Activated naive CD4-positive, alpha-beta T cell treated with anti-CD3 and anti-CD28 coated beads, Interleukin-2, amount 50 U/mL, for 24 hours (primary cell): Measurements from ENCODE around the gene GPSM3.

ENCODE experiments used
- H3K27ac Mint-ChIP-seq: one replicate; pipeline ENCODE4 v1.8.0; 2021; ENCODE audit warnings: mild to moderate bottlenecking, mixed read lengths
- H3K27me3 Mint-ChIP-seq: one replicate; pipeline ENCODE4 v1.8.0; 2021; ENCODE audit warnings: mixed read lengths
- H3K36me3 Mint-ChIP-seq: one replicate; pipeline ENCODE4 v1.8.0; 2021; ENCODE audit warnings: mixed read lengths
- H3K4me1 Mint-ChIP-seq: one replicate; pipeline ENCODE4 v1.8.0; 2021; ENCODE audit warnings: mixed read lengths
- H3K4me3 Mint-ChIP-seq: one replicate; pipeline ENCODE4 v1.8.0; 2021; ENCODE audit warnings: mild to moderate bottlenecking, mixed read lengths
- H3K9me3 Mint-ChIP-seq: one replicate; pipeline ENCODE4 v1.8.0; 2021; ENCODE audit warnings: mixed read lengths

GPSM3 gene

GRCh38 chr6:32192608-32193039, at the start of gene GPSM3:
GPSM3 (minus strand) TSS chr6:32192643; CDS start chr6:32192513, 130 bp downstream.
- H3K9me3 Mint-ChIP-seq: no peaks in the 10 kb centered on the region
- H3K36me3 Mint-ChIP-seq: peaks cover 7% of the 10 kb centered on the region
- H3K4me3 Mint-ChIP-seq: peak within 1 kb of the TSS; percentile 95
- peaks cover 67% of the 10 kb centered on the region for H3K4me1 Mint-ChIP-seq
- H3K27me3 Mint-ChIP-seq: no peaks in the 10 kb centered on the region
- peak within 1 kb of the TSS; percentile 97 for H3K27ac Mint-ChIP-seq

- Mint-ChIP-seq H3K4me3 (no peak overlapping the region), H3K4me1 (peaks cover 16% of the 10 kb centered on the region), H3K9me3 (no peaks in the 10 kb centered on the region), H3K27me3 (no peaks in the 10 kb centered on the region), H3K27ac (peak overlapping the region; percentile 80), H3K36me3 (no peaks in the 10 kb centered on the region)
These were observed 48.2 kb upstream of the GPSM3 start for GRCh38 chr6:32240686-32241085.

GRCh38 chr6:32239462-32239861, 47.0 kb upstream of the GPSM3 start:
- Mint-ChIP-seq H3K9me3 (no peaks in the 10 kb centered on the region), H3K27me3 (no peaks in the 10 kb centered on the region), H3K27ac (no peak overlapping the region), H3K4me3 (no peak overlapping the region), H3K4me1 (peaks cover 7% of the 10 kb centered on the region), H3K36me3 (no peaks in the 10 kb centered on the region)

- no peak overlapping the region for H3K27ac Mint-ChIP-seq
- H3K4me3 Mint-ChIP-seq: no peak overlapping the region
- no peaks in the 10 kb centered on the region for H3K4me1 Mint-ChIP-seq
- H3K27me3 Mint-ChIP-seq: no peaks in the 10 kb centered on the region
- no peaks in the 10 kb centered on the region for H3K36me3 Mint-ChIP-seq
- no peaks in the 10 kb centered on the region for H3K9me3 Mint-ChIP-seq
These were observed 42.5 kb upstream of the GPSM3 start for GRCh38 chr6:32234934-32235333.

GRCh38 chr6:32226434-32226833, 34.0 kb upstream of the GPSM3 start:
- Mint-ChIP-seq H3K36me3 (no peaks in the 10 kb centered on the region), H3K9me3 (no peaks in the 10 kb centered on the region), H3K4me3 (no peak overlapping the region), H3K27ac (no peak overlapping the region), H3K4me1 (peaks cover 18% of the 10 kb centered on the region), H3K27me3 (no peaks in the 10 kb centered on the region)

- no peak overlapping the region for H3K27ac Mint-ChIP-seq
- H3K4me3 Mint-ChIP-seq: no peak overlapping the region
- H3K36me3 Mint-ChIP-seq: no peaks in the 10 kb centered on the region
- no peaks in the 10 kb centered on the region for H3K27me3 Mint-ChIP-seq
- no peaks in the 10 kb centered on the region for H3K9me3 Mint-ChIP-seq
- H3K4me1 Mint-ChIP-seq: peaks cover 18% of the 10 kb centered on the region
These were observed 32.3 kb upstream of the GPSM3 start for GRCh38 chr6:32224696-32225095.

- H3K27ac Mint-ChIP-seq: no peak within 1 kb of the TSS
- H3K27me3 Mint-ChIP-seq: no peaks in the 10 kb centered on the region
- no peaks in the 10 kb centered on the region for H3K9me3 Mint-ChIP-seq
- H3K36me3 Mint-ChIP-seq: no peaks in the 10 kb centered on the region
- peaks cover 18% of the 10 kb centered on the region for H3K4me1 Mint-ChIP-seq
- H3K4me3 Mint-ChIP-seq: no peak within 1 kb of the TSS
These were observed 31.1 kb upstream of the GPSM3 start, which contains the start of gene NOTCH4 for GRCh38 chr6:32223258-32224235. NOTCH4 (minus strand) TSS chr6:32224067; CDS start chr6:32223928, 139 bp downstream.

- Mint-ChIP-seq H3K4me3 (no peak overlapping the region), H3K27me3 (no peaks in the 10 kb centered on the region), H3K36me3 (no peaks in the 10 kb centered on the region), H3K27ac (no peak overlapping the region), H3K4me1 (peaks cover 18% of the 10 kb centered on the region), H3K9me3 (no peaks in the 10 kb centered on the region)
These were observed 30.1 kb upstream of the GPSM3 start for GRCh38 chr6:32222333-32223230.

- H3K27me3 Mint-ChIP-seq: no peaks in the 10 kb centered on the region
- no peaks in the 10 kb centered on the region for H3K9me3 Mint-ChIP-seq
- H3K4me3 Mint-ChIP-seq: no peak overlapping the region
- H3K27ac Mint-ChIP-seq: no peak overlapping the region
- no peaks in the 10 kb centered on the region for H3K36me3 Mint-ChIP-seq
- peaks cover 18% of the 10 kb centered on the region for H3K4me1 Mint-ChIP-seq
These were observed 27.6 kb upstream of the GPSM3 start for GRCh38 chr6:32220021-32220420.

- no peaks in the 10 kb centered on the region for H3K9me3 Mint-ChIP-seq
- no peaks in the 10 kb centered on the region for H3K27me3 Mint-ChIP-seq
- peaks cover 11% of the 10 kb centered on the region for H3K4me1 Mint-ChIP-seq
- H3K36me3 Mint-ChIP-seq: no peaks in the 10 kb centered on the region
- H3K4me3 Mint-ChIP-seq: no peak overlapping the region
- H3K27ac Mint-ChIP-seq: no peak overlapping the region
These were observed 25.7 kb upstream of the GPSM3 start for GRCh38 chr6:32218167-32218566.

- Mint-ChIP-seq H3K4me1 (no peaks in the 10 kb centered on the region), H3K36me3 (no peaks in the 10 kb centered on the region), H3K4me3 (no peak overlapping the region), H3K9me3 (no peaks in the 10 kb centered on the region), H3K27ac (no peak overlapping the region), H3K27me3 (no peaks in the 10 kb centered on the region)
These were observed 24.6 kb upstream of the GPSM3 start for GRCh38 chr6:32216998-32217397.

GRCh38 chr6:32216285-32216684, 23.8 kb upstream of the GPSM3 start:
- Mint-ChIP-seq H3K9me3 (no peaks in the 10 kb centered on the region), H3K4me3 (no peak overlapping the region), H3K27me3 (no peaks in the 10 kb centered on the region), H3K27ac (no peak overlapping the region), H3K36me3 (no peaks in the 10 kb centered on the region), H3K4me1 (no peaks in the 10 kb centered on the region)

GRCh38 chr6:32215617-32216016, 23.2 kb upstream of the GPSM3 start:
- Mint-ChIP-seq H3K4me3 (no peak overlapping the region), H3K27ac (peak overlapping the region; percentile 61), H3K9me3 (no peaks in the 10 kb centered on the region), H3K27me3 (no peaks in the 10 kb centered on the region), H3K4me1 (no peaks in the 10 kb centered on the region), H3K36me3 (no peaks in the 10 kb centered on the region)

GRCh38 chr6:32214126-32214525, 21.7 kb upstream of the GPSM3 start:
- H3K4me1 Mint-ChIP-seq: no peaks in the 10 kb centered on the region
- no peaks in the 10 kb centered on the region for H3K27me3 Mint-ChIP-seq
- no peaks in the 10 kb centered on the region for H3K36me3 Mint-ChIP-seq
- no peaks in the 10 kb centered on the region for H3K9me3 Mint-ChIP-seq
- no peak overlapping the region for H3K4me3 Mint-ChIP-seq
- no peak overlapping the region for H3K27ac Mint-ChIP-seq

- H3K27ac Mint-ChIP-seq: no peak overlapping the region
- no peaks in the 10 kb centered on the region for H3K4me1 Mint-ChIP-seq
- H3K4me3 Mint-ChIP-seq: no peak overlapping the region
- H3K27me3 Mint-ChIP-seq: no peaks in the 10 kb centered on the region
- no peaks in the 10 kb centered on the region for H3K9me3 Mint-ChIP-seq
- H3K36me3 Mint-ChIP-seq: no peaks in the 10 kb centered on the region
These were observed 21.2 kb upstream of the GPSM3 start for GRCh38 chr6:32213649-32214048.
